Measurements from ENCODE around the gene NKIRAS2.

- no peak for TF ChIP-seq CTCF (IDR thresholded peaks at IDR 0.05; ENCODE audit: low read depth, low read length, poor library complexity, severe bottlenecking)
- TF ChIP-seq EZH2phosphoT487 (IDR thresholded peaks at IDR 0.05; ENCODE audit: borderline replicate concordance, low read length): no peak
These were observed 42.8 kb downstream of the NKIRAS2 start for GRCh38 chr17:42062681-42063080.
